RKO (cell line): ENCODE data around the gene UBE2O.

Experiments used
- DNase-seq: peaks from one replicate; pipeline ENCODE4 v3.0.0-alpha.2; 2016; ENCODE audit warnings: low spot score

UBE2O gene

GRCh38 chr17:76439314-76439928 is 13.5 kb downstream of the UBE2O start:
- no peak for DNase-seq

DNA sequence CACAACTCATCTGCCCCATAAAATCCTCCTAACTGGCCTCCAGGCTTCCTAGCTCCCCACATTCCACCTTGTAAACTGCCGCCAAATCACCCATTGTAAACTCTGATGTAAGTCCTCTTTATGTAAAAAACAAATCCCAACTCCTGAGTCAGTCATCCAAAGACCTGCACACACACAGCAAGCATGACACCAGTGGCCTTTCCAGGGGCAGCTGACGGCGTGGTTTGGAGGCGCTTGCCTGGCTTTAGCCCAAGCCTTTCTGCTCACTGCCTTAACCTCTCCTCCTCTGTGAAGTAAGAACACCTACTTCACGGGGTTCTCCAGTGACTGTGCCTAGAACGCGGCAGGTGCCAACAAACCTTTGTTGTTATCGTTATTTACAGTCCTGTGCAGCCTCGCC is 14.0 kb downstream of the UBE2O start:
- no peak for DNase-seq

DNA sequence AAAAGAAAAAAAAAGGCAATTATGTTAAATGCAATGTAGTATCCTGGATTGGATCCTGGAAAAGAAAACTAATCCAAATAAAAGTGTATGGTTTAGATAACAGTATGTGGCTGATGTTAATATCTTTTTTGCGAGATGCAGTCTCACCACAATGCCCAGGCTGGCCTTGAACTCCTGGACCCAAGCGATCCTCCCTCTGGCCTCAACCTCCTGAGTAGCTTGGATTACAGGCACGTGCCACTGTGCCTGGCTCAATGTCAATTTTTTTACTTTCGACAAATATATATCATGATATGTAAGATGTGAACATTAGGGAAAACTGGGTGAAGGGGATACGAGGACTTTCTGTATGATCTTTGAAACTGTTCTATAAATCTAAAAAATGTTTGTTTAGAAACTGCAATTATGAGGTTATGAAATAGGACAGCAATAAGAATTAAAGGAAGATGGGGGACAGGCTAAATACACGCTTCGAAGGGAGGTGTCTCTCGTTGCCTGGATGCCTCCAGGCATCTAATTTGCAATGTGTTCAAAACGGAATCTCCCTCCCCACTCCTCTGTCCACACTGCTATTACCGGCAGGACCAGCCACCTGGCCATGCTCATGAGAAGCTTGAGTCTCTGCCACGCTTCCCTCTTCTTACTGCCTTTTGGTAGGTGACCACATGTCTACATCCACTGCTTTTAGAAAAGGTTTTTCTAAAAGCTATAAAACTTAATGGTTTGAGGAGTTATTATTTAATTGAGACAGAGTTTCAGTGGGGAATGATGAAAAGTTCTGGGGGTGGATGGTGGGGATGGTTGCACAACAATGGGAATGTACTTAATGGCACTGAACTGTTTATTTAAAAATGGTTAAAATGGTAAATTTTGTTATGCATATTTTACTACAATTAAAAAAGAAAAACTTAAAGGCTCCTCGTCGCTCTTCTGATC is 15.2 kb downstream of the UBE2O start:
- DNase-seq = no peak

GRCh38 chr17:76435751-76436150 is 17.2 kb downstream of the UBE2O start:
- no peak for DNase-seq

GRCh38 chr17:76434870-76435269 is 18.1 kb downstream of the UBE2O start:
- DNase-seq = no peak

- DNase-seq = no peak
These were observed 19.3 kb downstream of the UBE2O start for GRCh38 chr17:76433693-76434092.

DNA sequence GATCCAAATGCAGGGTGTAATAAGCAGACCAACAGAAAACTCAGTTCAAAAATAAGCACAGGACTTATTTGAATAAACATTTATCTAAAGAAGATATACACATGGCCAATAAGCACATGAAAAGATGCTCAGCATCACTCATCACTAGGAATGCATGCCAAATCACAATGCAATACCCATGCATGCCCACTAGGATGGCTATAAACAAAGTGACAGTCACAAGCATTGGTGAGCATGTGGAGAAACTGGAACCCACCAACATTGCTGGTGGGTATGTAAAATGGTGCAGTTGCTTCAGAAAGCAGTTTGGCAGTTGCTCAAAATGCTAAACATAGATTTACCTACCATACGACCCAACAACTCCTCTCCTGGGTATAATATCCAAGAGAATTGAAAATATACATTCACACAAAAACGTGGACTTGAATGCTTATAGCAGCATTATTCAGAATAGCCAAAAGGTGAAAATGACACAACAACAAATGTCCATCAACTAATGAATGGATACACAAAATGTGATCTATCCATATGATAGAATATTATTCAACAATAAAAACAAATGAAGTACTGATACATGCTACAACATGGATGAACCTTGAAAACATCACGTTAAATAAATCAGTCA is 20.1 kb downstream of the UBE2O start:
- peak; percentile 61 for DNase-seq

DNA sequence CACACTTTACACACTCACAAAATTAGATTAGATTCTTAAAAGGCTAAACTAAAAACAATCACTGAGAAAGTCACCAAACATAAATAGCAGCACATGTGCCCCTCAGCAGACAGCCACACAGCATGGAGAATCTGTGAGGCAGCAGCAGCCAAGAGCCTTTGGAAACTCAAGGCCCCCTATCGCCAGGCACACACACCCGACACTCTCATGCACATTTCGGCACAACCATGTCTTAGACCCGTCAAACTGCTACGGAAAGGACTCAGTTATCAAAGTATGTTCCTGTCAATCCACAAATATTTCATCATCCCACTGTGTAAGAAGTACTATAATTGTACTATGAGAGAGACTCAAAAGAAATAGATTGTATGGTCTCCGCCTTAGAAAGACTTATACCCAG is 20.9 kb downstream of the UBE2O start:
- no peak for DNase-seq

DNA sequence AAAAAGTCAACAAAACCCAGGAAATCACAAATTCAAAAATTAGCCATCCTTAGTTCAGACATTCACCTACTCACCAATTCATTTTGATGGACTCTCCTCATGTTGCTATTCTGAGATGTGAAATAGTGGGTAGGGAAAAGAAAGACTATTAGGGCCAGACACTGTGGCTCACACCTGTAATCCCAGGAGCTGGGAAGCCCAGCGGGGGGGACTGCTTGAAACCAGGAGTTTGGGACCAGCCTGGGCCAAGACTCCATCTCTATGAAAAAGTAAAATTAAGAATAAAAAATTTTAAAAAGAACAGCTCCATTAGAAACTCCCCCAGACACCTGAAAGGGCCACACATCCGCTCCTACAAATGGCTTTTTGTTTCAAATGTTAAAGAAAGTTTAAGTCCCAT is 21.4 kb downstream of the UBE2O start:
- DNase-seq = no peak

DNA sequence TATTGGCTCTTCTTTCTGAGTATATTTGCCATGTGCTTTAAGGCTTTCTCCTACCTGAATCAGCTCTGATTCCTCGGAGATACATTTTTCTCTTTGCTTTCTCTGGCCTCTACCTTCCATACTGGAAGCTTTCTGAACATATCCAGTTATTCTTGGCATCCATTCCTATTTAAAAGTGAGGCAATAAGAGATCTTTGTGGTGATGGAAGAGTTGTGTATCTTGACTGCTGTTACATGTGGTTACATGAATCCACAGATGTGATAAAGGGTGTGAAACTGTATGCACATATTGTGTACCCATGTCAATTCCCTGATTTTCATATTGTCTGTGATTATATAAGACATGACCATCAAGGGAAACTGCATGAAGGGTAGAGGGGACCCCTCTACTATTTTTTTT is 24.4 kb downstream of the UBE2O start:
- DNase-seq = no peak

- no peak for DNase-seq
These were observed 25.3 kb downstream of the UBE2O start for GRCh38 chr17:76427501-76428231.

DNA sequence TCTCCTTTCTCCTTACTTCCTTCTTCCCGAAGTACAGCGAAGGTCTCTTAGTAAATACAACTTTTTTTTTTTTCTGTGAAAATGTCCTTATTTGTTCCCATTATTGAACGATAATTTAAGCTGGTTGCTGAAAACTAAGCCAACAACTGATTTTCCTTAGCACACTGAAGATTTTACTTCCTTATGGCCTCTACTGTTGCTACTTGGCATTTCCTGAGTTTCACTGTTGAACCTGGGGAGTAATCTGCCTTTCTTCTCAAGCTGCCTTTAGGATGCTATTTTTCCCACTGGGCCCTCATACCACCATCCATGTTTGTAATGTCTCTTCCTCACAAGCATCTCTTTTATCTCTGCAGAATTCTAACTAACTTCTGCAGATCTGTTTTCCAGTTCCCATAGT is 26.1 kb downstream of the UBE2O start:
- no peak for DNase-seq

GRCh38 chr17:76422860-76423259 is 30.1 kb downstream of the UBE2O start:
- no peak for DNase-seq

- no peak for DNase-seq
These were observed 30.5 kb downstream of the UBE2O start for GRCh38 chr17:76422406-76422805.

GRCh38 chr17:76421044-76421407 is 31.9 kb downstream of the UBE2O start:
- DNase-seq = no peak

GRCh38 chr17:76420356-76421043 is 32.5 kb downstream of the UBE2O start:
- DNase-seq = no peak

GRCh38 chr17:76419576-76420260 is 33.2 kb downstream of the UBE2O start:
- no peak for DNase-seq

DNA sequence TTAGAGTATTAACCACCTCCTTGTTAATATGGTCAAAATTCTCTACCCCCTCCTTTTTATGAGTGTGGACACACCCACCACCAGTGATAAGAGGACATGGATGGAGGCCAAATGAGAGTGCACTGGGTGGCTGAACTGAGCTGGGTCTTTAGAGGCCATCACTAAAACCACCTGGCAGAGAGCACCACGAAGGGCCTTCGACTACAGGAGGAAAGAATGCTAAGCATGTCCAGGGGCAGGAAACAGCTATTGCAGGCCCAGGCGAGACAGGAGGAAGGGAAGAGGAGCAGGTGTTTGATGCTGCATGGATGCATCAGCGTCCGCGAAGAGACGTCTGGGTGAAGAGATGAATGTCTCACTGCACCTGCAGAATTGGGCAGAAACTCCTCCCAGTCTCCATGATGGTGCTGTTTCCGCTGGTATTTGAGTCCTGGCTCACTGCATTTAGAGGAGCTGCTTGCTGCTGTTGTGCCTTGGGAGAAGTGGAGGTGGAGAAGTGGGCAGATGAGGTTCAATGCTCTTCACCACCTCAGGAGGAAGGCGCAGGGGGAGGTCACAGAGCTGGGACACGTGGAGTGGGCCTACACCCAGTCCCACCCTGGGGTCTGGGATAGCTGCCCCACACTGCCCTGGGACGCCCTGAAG is 35.3 kb downstream of the UBE2O start:
- no peak for DNase-seq

GRCh38 chr17:76416899-76417298 is 36.1 kb downstream of the UBE2O start:
- DNase-seq = no peak

- DNase-seq = no peak
These were observed 36.5 kb downstream of the UBE2O start for GRCh38 chr17:76416457-76416856.

- DNase-seq = no peak
These were observed 37.2 kb downstream of the UBE2O start for GRCh38 chr17:76415786-76416185.
